ENCODE data around the gene THRB.

Gene THRB

GRCh38 chr3:24521420-24522145, 26.9 kb upstream of the THRB start:
- no peak for TF ChIP-seq CTCF (IDR thresholded peaks at IDR 0.05; ENCODE audit: extremely low read depth, missing control alignments)
- no peak for DNase-seq (ENCODE audit: low spot score)

- TF ChIP-seq CTCF (IDR thresholded peaks at IDR 0.05; ENCODE audit: extremely low read depth, missing control alignments), result no peak
- DNase-seq (ENCODE audit: low spot score), result no peak
Measured at GRCh38 chr3:24520976-24521419, 26.3 kb upstream of the THRB start.

DNA sequence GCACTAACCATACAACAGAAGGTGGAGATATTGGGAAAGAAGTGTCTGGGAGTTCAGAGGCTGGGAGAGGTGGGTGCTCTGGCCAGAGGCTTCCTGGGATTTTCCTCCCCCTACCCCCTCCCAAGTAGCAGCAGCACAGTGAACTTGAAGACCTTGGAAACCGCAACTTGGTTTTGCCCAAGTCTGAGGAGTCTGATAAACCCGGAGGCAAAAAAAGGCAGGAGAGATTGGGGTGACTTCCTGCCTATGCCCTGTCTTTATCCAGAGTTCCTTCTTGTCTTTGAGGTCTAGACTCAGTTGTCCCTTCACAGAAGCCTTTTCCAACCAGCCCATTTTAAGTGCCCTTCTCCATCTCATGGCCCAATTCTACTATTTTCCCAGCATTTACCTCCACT, 25.4 kb upstream of the THRB start:
- no peak for DNase-seq (ENCODE audit: low spot score)
- TF ChIP-seq CTCF (IDR thresholded peaks at IDR 0.05; ENCODE audit: extremely low read depth, missing control alignments), result no peak

DNA sequence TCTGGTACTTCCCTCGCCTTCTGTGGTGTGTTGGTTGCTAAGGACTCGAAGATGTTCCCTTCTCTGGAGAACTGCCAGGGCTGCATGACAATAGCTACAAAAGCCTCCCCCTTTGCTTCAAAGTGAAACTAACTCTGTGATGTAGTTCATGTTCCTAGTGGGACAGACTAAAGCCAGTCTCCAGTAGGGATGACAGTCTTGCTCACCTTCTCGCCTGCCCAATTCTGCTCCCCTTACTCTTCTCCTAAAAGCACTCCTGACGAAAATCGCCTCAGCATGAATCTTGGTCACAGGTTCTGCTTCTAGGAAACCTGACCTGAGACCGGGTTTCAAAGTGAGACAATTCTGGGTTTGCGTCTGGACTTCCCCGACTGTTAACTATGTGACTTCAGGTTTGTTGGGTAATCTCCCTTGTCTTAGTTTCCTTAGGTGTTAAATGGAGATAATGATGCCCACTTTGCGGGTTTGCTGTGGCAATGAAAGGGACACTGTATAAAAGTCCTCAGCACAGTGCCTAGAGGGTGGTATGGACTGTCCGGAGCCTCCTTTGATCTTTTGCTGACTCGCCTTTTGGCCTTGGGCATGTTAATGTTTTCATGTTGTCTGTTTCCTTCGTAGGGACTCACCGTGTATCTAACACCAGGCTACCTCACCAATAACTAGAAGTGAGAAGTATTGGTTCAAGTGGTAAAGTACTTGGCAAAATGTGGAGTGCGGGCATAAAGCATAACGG, 24.9 kb upstream of the THRB start:
- peak; percentile 55 for DNase-seq (ENCODE audit: low spot score)
- TF ChIP-seq CTCF (IDR thresholded peaks at IDR 0.05; ENCODE audit: extremely low read depth, missing control alignments), result no peak

DNA sequence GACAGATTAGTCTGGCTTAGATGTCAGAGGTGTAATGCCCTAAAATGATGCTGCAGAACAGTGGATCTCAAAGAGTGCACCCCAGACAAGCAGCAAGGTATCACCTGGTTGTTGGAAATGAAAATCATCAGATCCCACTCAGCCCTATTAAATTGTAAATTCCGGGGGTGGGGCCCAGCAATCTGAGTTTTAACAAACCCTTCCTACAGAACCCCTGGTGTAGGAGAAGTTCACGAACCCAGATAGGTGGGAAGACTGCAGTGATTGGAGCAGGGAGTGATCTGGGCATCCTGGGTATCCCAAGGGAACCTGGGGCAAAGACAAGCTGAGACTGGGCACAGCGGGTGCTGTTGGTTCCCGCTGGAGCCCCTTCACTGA, 24.3 kb upstream of the THRB start:
- no peak for TF ChIP-seq CTCF (IDR thresholded peaks at IDR 0.05; ENCODE audit: extremely low read depth, missing control alignments)

GRCh38 chr3:24514119-24514518, 19.5 kb upstream of the THRB start:
- DNase-seq (ENCODE audit: low spot score), result no peak
- no peak for TF ChIP-seq CTCF (IDR thresholded peaks at IDR 0.05; ENCODE audit: extremely low read depth, missing control alignments)

More for the DNA sequence above, 24.3 kb upstream of the THRB start:
- no peak for DNase-seq (ENCODE audit: low spot score)

DNA sequence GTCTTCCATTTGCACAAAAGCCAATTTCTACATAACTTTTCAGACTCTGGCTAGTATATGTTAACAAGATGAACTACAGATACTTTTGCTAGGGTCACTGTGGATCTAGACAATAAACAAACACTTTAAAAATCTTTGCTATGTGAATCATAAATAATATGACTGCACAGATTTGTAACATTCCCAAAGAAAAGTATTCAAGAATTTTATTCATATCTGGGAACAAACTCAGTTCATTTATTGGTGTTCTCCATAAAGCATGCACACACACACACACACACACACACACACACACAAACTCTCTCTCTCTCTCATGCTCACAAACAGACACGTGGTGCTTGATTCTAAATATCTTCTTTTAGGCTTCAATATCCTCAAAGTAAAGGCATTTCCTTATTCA, 18.8 kb upstream of the THRB start:
- TF ChIP-seq CTCF (IDR thresholded peaks at IDR 0.05; ENCODE audit: extremely low read depth, missing control alignments), result no peak
- no peak for DNase-seq (ENCODE audit: low spot score)

Data from GM20000 (cell line).